Measurements from ENCODE around the gene DLEC1. TPM values are rescaled to one million over a fixed set of nuclear protein-coding genes. Genes with fewer than 3 reads are reported as not detected.

The DLEC1 gene
- total RNA-seq, 2 donors from 2014 or later = 3.9 to 6.0 TPM

DNA sequence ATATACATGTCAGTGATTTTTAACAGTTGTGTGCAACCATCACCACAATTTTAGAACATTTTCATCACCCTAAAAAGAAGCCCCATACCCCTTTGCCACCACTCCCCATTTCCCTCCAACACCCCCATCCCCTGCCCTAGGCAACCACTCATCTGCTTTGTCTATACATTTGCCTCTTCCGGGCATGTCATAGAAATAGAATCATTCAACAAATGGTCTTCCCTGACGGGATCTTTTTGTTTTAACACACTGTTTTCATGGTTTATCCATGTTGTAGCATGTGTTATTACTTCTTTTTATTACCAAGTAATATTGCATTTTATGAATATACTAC, 44.4 kb upstream of the DLEC1 start:
- Mint-ChIP-seq H3K27me3 (ENCODE audit: insufficient read depth) (no peaks in the 10 kb centered on the region), H3K9me3 (no peaks in the 10 kb centered on the region), H3K27ac (peak overlapping the region; percentile 86), H3K4me1 (peaks cover 50% of the 10 kb centered on the region), H3K36me3 (ENCODE audit: low read depth) (peaks cover 23% of the 10 kb centered on the region), H3K4me3 (peak overlapping the region; percentile 75)
- TF ChIP-seq, protein P1, sequence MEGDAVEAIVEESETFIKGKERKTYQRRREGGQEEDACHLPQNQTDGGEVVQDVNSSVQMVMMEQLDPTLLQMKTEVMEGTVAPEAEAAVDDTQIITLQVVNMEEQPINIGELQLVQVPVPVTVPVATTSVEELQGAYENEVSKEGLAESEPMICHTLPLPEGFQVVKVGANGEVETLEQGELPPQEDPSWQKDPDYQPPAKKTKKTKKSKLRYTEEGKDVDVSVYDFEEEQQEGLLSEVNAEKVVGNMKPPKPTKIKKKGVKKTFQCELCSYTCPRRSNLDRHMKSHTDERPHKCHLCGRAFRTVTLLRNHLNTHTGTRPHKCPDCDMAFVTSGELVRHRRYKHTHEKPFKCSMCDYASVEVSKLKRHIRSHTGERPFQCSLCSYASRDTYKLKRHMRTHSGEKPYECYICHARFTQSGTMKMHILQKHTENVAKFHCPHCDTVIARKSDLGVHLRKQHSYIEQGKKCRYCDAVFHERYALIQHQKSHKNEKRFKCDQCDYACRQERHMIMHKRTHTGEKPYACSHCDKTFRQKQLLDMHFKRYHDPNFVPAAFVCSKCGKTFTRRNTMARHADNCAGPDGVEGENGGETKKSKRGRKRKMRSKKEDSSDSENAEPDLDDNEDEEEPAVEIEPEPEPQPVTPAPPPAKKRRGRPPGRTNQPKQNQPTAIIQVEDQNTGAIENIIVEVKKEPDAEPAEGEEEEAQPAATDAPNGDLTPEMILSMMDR (conservative IDR thresholded peaks at IDR 0.05) = no peak
- no peak overlapping the region for H3K27ac ChIP-seq (ENCODE audit: low read depth, low read length)
- no peaks in the 10 kb centered on the region for H3K9me3 ChIP-seq (ENCODE audit: control insufficient read depth, low read length)
- no peak overlapping the region for H3K9ac ChIP-seq (ENCODE audit: extremely low read depth, low read length, poor library complexity, severe bottlenecking)
- peak overlapping the region; percentile 61 for H3K4me3 ChIP-seq (ENCODE audit: low read length)
- peaks cover 26% of the 10 kb centered on the region for H3K4me1 ChIP-seq (ENCODE audit: control insufficient read depth, insufficient read depth, low read length)
- WGBS, 2 experiments (ENCODE audit: insufficient coverage in 1 of 2, insufficient read length in 1 of 2) = 78% methylated on average over 1 of the region's 2 CpGs; no CpG with 5 or more reads in 1 of the 2 experiments
- no peaks in the 10 kb centered on the region for H3K36me3 ChIP-seq (ENCODE audit: control insufficient read depth, insufficient read depth, low read length)
- H3K27me3 ChIP-seq (ENCODE audit: control insufficient read depth, insufficient read depth, low read length, poor library complexity, severe bottlenecking) = no peaks in the 10 kb centered on the region
- DNase-seq = no peak

DNA sequence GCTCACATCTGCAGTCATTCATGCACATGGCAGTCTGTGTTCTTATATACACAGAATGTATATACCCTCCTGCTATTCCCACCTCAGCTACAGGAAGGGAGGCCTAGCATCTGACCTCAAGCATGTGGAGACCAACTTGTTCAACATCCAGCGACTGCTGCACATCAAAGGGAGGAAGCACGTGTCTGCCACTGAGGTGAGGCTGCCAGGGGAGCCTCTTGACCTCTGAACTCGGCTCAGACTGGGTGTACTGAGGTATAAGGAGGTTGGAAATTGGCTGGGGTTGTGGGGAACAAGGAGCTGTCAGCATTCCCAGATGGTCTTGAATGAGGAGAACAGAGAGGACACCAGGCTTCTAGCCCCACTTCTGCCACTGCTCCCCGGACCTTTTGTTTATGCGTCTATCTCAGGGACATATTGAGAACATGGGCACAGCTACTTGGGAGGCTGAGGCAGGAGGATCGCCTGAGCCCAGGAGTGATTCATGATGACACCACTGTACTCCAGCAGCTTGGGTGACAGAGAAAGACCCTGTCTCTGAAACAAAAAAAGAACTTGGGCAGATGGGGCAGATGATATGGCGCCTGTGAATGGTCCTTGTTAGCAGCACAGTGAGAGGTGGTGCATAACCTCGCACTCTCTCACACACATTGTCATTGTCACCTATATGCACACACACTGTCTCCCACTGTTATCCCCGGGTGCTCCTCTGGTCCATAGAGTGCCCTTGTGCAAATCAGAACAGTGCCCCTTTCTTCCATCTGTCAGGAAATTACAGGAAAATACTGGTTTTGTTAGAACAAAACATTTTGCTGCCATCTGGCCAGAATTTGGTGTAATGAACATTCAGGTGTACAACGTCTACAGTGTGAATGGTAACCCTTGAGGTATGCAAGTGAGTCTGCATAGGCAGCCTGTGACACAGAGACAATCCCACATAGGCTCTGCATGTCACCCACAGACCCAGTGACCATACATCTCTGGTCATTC, 43.1 kb upstream of the DLEC1 start:
- peaks cover 25% of the 10 kb centered on the region for H3K36me3 Mint-ChIP-seq (ENCODE audit: low read depth)
- WGBS, 2 experiments (ENCODE audit: insufficient coverage in 1 of 2, insufficient read length in 1 of 2) = 91 to 96% methylated on average over 7 to 10 of the region's 10 CpGs
- H3K9me3 ChIP-seq (ENCODE audit: control insufficient read depth, low read length) = no peaks in the 10 kb centered on the region

DNA sequence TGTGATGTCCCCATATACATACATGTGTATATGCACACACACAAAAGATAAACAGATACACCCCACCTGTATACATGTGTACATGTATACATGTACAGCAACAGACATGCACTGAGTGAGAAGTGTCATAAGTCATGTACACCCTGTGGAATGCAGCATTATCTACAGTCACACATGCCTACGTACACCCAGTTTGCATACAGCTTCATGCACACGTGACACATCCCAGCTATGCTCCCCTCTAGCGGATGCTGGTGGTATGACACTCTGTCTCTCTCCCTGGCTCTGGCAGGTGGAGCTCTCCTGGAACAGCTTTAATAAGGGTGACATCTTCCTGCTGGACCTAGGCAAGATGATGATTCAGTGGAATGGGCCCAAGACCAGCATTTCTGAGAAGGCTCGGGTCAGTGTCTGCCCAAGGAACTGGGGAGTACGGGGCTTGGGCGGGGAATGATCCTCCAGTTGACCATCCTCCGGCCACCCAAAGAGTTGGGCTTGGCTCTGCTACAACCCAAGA, 42.2 kb upstream of the DLEC1 start:
- Mint-ChIP-seq H3K27ac (no peak overlapping the region), H3K4me1 (peaks cover 41% of the 10 kb centered on the region), H3K4me3 (no peak overlapping the region), H3K36me3 (ENCODE audit: low read depth) (peaks cover 28% of the 10 kb centered on the region), H3K27me3 (ENCODE audit: insufficient read depth) (no peaks in the 10 kb centered on the region), H3K9me3 (no peaks in the 10 kb centered on the region)
- 55 to 67% methylated on average over 5 to 7 of the region's 7 CpGs for WGBS, 2 experiments (ENCODE audit: insufficient coverage in 1 of 2, insufficient read length in 1 of 2)
- peak; percentile 96 for DNase-seq
- no peaks in the 10 kb centered on the region for H3K36me3 ChIP-seq (ENCODE audit: control insufficient read depth, insufficient read depth, low read length)
- H3K27ac ChIP-seq (ENCODE audit: low read depth, low read length) = no peak overlapping the region
- H3K9me3 ChIP-seq (ENCODE audit: control insufficient read depth, low read length) = no peaks in the 10 kb centered on the region
- no peak overlapping the region for H3K9ac ChIP-seq (ENCODE audit: extremely low read depth, low read length, poor library complexity, severe bottlenecking)
- TF ChIP-seq, protein P1 (conservative IDR thresholded peaks at IDR 0.05) = peak; percentile 89
- H3K4me1 ChIP-seq (ENCODE audit: control insufficient read depth, insufficient read depth, low read length) = peaks cover 26% of the 10 kb centered on the region
- H3K4me3 ChIP-seq (ENCODE audit: low read length) = no peak overlapping the region
- H3K27me3 ChIP-seq (ENCODE audit: control insufficient read depth, insufficient read depth, low read length, poor library complexity, severe bottlenecking) = no peaks in the 10 kb centered on the region

More for the DNA sequence above, 43.1 kb upstream of the DLEC1 start:
- Histone ChIP-seq H3K9ac (ENCODE audit: extremely low read depth, low read length, poor library complexity, severe bottlenecking) (no peak overlapping the region), H3K36me3 (ENCODE audit: control insufficient read depth, insufficient read depth, low read length) (no peaks in the 10 kb centered on the region), H3K4me1 (ENCODE audit: control insufficient read depth, insufficient read depth, low read length) (peaks cover 26% of the 10 kb centered on the region), H3K27ac (ENCODE audit: low read depth, low read length) (no peak overlapping the region), H3K4me3 (ENCODE audit: low read length) (no peak overlapping the region), H3K27me3 (ENCODE audit: control insufficient read depth, insufficient read depth, low read length, poor library complexity, severe bottlenecking) (no peaks in the 10 kb centered on the region)
- peaks cover 41% of the 10 kb centered on the region for H3K4me1 Mint-ChIP-seq
- DNase-seq = peak; percentile 40
- TF ChIP-seq, protein P1 (conservative IDR thresholded peaks at IDR 0.05) = no peak
- no peaks in the 10 kb centered on the region for H3K27me3 Mint-ChIP-seq (ENCODE audit: insufficient read depth)
- H3K9me3 Mint-ChIP-seq = no peaks in the 10 kb centered on the region
- H3K4me3 Mint-ChIP-seq = no peak overlapping the region
- no peak overlapping the region for H3K27ac Mint-ChIP-seq

Measured in endodermal cell (in vitro differentiated cells).